CD4-positive, alpha-beta T cell treated with Interferon alpha-2 for 1 hour (primary cell): ENCODE data around the gene SIGLEC9.

Experiments
- DNase-seq, 2 donors: peaks; one replicate each; pipeline ENCODE4 v3.0.0-alpha.2; 2020 to 2022

Gene SIGLEC9

DNA sequence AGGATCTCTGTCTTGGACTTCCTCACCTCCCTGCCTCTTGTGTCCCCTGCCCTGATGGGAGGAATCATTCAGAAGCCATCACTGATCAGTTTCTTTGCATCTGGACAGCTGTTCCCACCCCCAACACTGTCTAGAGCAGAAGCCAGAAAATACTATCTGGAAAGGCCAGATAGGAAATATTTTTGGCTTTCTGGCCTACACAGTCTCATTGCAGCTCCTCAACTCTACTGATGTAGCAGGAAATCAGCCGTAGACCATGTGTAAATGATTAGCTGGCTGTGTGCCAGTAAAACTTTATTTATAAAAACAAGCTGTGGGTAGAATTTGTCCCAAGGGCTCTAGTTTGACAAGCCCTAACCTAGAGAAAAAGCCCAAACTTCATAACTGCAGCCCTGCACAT is 23.0 kb downstream of the SIGLEC9 start:
- no peak for DNase-seq

DNA sequence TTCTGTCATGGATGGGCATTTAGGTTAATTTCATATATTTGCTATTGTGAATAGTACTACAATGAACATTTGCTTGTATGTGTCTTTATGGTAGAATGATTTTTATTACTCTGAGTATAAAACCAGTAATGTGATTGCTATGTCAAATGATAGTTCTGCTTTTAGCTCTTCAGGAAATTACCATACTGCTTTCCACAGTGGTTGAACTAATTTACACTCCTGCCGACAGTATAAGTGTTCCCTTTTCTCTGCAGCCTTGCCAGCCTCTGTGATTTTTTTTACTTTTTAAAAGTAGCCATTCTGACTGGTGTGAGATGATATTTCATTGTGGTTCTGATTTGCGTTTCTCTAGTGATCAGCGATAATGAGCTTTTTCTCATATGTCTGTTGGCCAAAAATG is 23.9 kb downstream of the SIGLEC9 start:
- no peak for DNase-seq

DNA sequence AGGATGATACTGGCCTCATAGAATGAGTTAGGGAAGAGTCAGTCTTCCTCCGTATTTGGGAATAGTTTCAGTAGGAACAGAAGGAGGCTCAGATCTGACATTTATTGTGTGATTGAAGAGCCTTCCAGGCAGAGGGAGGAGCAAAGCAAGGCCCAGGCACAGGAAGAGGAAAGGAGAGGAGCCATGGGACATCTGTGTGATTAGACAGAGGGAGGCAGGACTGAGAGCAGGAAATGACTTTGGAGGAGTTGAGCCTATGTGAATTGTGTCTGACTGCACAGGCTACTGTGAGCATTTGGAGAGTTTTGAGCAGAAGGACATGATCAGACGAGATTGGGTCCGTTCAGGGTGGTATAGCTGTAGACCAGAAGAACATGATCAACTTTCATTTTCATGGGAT is 25.9 kb downstream of the SIGLEC9 start:
- no peak for DNase-seq

DNA sequence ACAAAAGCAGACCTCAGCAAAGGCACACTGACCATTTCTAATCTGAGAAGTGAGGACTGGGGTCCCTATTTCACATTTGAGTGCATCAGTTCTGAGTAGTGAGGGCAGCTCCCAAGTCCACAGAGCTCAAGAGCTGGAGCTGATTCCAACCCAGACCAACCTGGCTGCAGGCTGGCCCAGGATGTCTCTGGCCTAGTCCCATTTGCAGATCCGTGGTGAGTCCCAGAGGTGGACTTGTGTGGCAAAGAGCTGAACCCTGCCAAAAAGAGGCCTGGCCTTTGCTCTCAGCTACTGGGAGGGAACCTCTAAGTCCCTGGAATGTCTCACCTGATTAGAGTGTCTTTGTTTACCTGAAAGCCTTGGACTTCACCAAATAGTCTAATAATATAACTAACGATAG is 32.0 kb downstream of the SIGLEC9 start:
- DNase-seq, result no peak

DNA sequence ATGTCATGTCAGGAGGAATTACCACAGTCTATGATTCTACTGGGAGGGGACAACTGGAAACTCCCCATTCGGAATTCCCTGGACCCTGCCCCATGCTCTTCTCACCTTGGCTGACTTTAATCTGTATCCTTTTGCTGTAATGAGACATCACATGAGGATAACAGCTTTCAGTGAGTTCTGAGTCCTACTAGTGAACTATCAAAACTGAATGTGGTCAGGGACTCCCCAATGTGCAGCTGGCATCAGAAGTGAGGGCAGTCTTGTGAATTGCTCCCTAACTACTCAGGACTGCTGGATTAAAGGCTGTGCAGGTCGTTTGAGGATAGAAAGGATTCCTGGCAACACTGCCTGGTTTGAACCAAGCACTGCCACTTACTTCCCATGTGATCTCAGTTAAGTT is 32.6 kb downstream of the SIGLEC9 start:
- DNase-seq, result no peak

DNA sequence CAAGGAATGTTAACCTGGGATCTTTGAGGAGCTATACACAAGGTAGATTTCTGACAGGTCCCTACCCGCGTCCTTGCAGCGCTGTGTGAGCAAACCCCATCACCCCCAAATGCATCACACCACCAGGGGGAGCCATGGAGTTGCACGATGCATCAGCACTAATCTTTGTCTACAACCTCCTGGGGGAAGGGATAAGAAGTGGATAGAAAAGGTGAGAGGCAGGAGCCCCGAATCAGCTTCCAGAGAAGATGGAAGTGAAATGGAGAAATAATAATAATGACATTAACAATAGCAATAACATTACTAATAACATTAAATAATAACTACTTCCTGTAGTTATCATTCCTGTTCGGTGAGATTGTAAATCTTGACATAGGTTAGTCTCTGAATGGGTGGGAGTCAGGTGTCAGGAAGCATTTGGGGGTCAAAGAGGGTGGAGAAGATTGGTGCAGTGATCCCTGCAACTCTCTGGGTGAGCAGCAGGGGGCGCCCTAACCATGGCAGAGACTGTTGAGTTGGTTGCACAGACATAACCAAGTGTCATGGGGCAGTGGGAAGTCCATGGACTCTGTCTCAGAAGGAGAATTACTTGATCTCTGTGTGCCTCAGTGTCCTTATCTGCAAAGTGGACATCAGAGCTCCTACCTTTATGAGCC is 33.9 kb downstream of the SIGLEC9 start:
- peak; percentile 66 to 72 for DNase-seq

DNA sequence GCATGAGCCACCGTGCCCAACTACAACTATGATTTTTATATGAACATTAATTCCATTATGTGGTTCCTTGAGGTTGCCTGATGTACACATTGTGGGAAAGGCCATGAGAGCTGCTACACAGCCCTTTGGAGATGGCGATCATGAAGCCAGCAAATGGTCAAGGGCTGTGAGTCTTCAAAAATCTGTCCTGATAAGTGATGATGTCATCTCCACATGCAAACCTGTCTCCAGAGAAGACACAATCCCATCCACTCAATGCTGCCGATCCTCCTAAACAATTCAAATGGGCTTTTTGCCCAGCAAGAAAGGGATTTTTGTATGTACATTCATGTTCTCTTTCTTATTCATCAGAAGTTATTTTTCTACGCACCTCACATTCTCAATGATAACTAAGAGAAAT is 35.0 kb downstream of the SIGLEC9 start:
- no peak for DNase-seq

DNA sequence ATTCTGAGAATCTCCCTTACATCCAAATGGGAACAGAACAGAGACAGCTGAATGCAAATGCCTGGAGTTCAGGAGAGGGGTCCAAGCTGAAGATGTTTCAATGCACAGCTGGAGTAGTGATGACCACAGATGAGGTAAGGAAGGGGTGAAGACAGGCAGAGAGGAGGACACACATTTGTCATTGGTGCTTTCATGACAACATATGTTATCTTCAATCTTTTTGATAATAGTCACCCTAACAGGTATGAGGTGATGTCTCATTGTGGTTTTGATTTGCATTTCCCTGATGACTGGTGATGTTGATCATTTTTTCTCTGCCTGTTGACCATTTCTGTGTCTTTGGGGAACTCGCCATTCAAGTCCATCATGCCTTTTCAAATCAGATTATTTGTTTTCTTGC is 36.6 kb downstream of the SIGLEC9 start:
- DNase-seq, result no peak

DNA sequence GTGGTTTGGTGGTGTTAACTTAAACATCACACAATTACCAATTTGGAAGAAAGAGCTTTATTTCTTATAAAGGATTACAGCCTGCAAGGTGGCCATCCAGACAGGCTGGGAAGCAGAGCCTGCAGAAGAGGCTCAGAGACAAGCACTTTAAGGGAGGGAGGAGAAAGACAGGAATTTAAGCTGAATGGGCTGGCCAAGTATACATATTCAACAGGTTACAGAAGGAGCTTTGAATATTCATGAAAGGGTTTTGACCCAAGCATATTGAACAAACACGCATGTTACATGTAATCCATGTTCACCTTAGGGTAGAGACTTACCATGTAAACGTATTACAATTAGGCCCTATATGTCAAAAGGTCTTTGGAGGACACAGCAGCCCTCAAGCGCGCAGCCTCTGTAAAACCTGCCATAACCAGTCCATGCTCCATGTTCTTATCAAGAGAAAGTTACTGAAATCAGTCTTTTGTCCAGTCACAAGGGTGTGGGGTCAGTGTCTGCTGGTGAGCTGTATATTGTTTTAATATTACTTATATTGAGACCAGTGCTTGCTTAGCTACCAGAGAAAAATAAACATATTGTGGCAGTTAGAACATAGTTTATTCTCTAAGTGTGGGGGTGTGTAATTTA is 37.3 kb downstream of the SIGLEC9 start:
- DNase-seq, result no peak

DNA sequence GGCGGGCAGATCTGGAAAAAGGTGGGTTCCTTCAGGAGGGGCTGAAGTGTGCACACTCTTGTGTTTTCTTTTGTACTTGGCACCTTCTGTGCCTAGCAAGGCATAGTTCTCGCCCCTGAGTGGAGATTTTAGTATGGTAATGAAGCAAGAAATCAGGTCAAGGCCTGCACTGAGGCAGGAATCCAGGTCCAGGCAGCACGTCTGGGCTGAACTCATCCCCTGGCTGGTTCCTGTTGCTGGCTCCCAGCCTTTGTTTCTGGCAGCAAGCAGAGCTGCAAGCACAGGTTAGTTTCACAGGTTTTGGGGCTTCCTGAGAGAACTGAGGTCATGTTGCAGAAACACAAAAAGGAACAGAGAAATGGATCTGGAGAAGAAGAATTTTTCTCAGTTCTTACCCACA is 38.6 kb downstream of the SIGLEC9 start:
- DNase-seq, result no peak

DNA sequence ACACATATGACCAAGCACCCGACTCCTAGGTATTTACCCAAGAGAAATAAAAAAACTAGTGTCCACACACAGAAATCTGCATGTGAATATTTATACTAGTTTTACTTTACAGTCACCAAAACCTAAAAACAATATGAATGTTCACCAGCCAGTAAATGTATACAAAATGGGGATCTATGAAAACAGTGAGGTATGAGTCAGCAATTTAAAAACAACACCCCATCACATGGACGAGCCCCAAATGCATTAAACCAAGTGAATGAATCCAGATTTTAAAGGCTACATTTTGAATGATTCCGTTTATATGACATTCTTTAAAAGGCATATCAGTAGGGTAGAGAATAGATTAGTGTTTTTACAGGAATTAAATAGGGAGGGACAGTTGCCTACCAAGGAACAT is 39.5 kb downstream of the SIGLEC9 start:
- DNase-seq, result no peak

DNA sequence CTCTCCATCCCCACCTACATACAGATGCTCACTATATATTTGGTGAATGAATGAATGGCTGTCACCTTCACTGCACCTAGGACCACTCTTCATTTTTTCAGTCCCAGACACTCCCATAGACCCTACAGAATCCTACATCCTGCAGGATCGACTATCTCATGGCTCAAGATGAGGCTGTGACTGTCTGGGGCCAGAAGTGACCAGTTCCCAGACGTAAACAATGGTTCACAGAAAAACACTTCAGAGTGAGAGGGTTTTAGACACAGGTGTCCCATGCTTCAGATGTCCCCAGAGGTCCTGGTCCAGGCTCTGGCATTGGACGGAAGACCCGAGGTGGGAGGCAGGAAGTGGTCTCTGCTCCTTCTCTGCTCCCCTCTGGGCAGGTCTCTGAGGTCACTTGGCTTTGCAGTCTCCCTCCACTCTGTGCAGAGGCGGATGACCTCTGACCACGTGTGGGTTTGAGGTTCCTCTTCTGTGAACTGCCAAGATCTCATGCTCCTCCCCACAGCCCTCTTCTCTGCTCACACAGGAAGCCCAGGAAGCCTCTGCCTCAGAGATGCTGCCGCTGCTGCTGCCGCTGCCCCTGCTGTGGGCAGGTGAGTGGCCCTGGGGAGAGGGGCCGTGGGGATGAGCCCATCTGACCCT is 42.3 kb downstream of the SIGLEC9 start:
- DNase-seq, result peak; percentile 42 to 44

DNA sequence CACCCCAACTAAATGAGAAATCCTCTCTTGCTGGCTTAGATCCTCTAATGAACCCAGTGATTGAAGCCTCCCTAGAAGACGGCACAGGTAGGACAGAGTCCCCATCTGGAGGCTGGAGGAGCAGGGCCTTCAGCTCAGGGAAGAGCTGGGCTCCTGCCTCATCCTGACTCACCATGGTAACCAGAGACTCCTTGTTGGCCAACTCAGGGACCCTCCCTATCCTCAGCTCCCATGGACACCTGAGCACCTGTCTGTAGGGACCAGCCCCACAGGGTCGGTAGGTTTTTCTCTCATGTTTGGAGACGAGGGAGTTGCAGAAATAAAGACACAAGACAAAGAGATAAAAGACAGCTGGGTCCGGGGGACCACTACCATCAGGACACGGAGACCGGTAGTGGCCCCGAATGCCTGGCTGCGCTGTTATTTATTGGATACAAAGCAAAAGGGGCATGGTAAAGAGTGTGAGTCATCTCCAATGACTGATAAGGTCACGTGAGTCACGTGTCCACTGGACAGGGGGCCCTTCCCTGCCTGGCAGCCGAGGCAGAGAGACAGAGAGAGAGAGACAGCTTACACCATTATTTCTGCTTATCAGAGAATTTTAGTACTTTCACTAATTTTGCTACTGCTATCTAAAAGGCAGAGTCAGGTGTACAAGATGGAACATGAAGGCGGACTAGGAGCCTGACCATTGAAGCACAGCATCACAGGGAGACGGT is 44.0 kb downstream of the SIGLEC9 start:
- DNase-seq, result peak in 1 of 2 donors; percentile 8

DNA sequence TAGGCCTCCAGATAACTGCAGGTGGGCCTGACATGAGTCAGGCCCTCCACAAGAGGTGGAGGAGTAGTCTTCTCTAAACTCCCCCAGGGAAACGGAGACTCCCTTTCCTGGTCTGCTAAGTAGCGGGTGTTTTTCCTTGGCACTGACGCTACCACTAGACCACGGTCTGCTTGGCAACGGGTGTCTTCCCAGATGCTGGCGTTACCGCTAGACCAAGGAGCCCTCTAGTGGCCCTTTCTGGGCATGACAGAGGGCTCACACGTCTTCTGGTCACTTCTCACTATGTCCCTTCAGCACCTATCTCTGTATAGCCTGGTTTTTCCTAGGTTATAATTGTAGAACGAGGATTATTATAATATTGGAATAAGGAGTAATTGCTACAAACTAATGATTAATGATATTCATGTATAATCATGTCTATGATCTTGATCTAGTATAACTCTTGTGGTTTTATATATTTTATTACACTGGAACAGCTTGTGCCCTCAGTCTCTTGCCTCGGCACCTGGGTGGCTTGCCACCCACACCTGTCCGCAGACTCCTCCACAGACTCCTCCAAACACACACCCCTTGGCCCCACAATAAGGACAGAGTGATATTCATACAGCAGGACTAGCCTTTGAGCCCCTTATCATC is 44.7 kb downstream of the SIGLEC9 start:
- peak; percentile 67 to 71 for DNase-seq

DNA sequence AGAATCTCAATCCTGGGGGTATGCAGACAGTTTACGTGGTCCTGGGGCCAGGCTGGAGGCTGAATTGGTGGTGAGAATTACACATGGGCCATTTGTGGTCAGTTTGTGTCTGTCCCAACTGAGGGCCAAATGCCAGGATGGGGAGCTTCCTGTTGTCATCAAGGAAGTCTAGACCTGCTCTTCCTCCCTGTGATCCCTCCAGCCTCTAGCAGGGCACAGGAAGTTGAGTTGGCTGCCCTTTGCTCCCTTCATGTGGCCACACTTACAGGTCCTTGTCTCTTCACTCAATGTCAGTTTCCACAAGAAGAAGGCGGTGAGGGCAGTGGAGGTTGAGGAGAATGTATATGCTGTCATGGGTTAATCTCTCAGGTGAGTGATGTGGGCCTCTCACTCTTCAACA is 47.5 kb downstream of the SIGLEC9 start:
- DNase-seq, result no peak

DNA sequence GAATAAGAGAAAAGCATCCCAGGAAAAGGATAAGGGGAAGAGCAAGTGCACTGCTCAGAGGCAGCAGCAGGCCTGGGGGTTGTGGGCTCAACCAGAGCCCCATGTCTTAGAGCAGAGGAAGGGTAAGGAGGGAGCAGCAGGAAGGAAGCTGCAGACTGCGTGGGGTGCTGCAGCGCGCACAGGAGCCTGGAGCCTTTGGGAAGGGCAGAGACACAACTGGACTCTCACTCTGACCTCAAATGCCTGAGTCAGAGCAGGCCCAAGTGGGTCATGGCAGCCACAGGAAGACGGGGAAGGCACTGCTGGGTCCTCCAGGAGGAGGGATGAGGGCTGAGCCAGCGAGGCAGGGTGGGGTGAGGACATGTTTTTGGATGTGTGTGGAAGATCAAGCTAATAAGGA is 49.0 kb downstream of the SIGLEC9 start:
- no peak for DNase-seq

DNA sequence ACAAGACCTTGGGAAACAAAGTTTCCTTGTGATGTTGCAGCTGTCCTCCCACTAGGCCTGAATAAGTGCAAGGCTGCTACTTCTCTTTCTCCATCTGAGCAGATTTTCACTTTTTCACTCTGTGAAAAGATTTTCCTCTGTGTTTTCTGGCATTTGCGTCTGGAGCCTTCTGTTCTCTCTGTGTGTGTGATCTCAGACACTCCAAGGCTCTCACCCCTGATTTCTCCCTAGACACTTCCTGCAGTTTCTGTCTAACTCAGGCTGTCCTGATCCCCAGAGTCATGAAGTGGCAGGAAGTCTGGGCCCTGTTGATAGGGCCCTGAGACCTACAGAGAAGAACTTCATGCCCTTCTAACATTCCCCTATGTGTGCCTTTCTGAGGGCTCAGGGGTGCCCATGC is 54.5 kb downstream of the SIGLEC9 start:
- DNase-seq, result no peak
